ENCODE results near the gene ARL15. TPM values are rescaled to one million over a fixed set of nuclear protein-coding genes. Genes with fewer than 3 reads are reported as not detected.
"Not testable (repeated sequence)": the region's sequence is repeated elsewhere in the genome, so short reads cannot be mapped to it uniquely, and the experiment has no call there.

The ARL15 gene
- 1 to 10 TPM; 4.0 to 7.8 TPM for polyA plus RNA-seq

DNA sequence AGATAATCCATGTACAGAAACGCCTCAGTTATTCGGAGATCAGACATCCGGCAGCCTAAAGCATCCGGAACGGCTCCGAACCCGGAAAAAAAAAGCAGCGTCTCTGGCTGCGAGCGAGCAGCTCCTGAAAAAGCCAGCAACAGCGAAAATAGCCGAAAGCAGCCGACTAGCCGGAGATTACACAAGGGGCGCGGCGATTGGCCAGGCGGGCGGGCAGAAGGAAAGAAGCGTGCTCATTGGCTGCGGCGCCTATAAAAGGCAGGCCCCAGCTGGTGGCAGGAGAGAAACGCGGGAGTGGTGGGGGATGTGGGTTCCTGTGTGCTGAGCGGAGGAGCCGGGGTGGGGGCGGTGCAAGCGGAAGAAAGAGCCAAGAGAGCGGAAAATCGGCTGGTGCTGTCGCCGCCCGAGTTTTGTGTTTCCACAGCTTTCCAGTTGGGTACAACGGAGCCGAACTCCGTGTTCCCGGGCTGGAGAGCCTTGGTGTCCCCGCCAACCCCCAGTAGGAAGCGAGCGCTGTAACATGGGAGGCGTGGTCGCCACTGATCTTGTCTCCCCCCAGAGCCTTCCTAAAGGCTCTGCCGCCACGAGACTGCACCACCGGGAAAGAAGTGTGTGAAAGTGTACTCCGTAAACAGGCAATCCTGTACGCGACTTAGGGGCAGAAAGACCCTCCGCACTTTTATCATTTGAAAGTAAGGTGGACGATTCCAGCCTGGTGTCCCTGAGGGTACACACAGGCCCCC lies at the start of gene ARL15:
Gene ARL15, minus strand, starts transcription at position 141 of the 743 bp plus-strand sequence.
- Histone ChIP-seq H3K4me3 (ENCODE audit: low read depth in 1 of 2, low read length in 2 of 2) (peak within 1 kb of the TSS; percentile 73 to 100), H3K27ac (ENCODE audit: low read depth in 2 of 2, low read length in 1 of 2) (peak within 1 kb of the TSS; percentile 91 to 92), H3K36me3 (ENCODE audit: control insufficient read depth in 2 of 2, insufficient read depth in 2 of 2, low read length in 1 of 2) (no peaks in the 10 kb centered on the region), H3K27me3 (ENCODE audit: control insufficient read depth in 1 of 2, insufficient read depth in 2 of 2, low read length in 2 of 2) (no peaks in the 10 kb centered on the region), H3K9me3 (ENCODE audit: control insufficient read depth in 2 of 2, insufficient read depth in 1 of 2, low read depth in 1 of 2, low read length in 1 of 2) (no peaks in the 10 kb centered on the region), H3K4me1 (ENCODE audit: control insufficient read depth in 2 of 2, insufficient read depth in 2 of 2, low read length in 1 of 2) (no peaks in the 10 kb centered on the region)
- WGBS, 2 donors = 0% methylated on average over 49 to 50 of the region's 50 CpGs

DNA sequence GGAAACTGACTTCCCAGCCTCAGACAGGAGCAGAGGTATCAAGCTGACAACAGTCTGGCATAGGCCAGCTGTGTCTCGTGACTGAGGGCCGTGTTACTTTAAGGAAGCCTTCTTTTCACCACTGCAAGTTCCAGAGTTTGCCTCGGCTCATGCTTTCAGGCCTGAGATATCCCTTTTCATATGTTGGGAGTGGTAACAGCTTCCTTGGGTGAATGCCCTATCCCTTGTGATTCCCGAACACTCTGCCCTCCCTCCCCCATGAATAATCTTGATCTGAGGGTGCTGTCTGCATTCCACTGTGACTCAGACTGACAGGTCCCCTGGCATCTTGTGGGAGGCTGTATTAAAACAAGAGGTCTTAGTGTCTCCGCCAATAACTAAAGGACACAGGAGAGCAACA lies 49.7 kb upstream of the ARL15 start:
- no peak overlapping the region for H3K27ac ChIP-seq (ENCODE audit: low read depth in 2 of 2, low read length in 1 of 2)
- WGBS, 2 donors = 43 to 44% methylated on average over 5 of the region's 5 CpGs
- no peaks in the 10 kb centered on the region for H3K27me3 ChIP-seq (ENCODE audit: control insufficient read depth in 1 of 2, insufficient read depth in 2 of 2, low read length in 2 of 2)
- no peaks in the 10 kb centered on the region for H3K36me3 ChIP-seq (ENCODE audit: control insufficient read depth in 2 of 2, insufficient read depth in 2 of 2, low read length in 1 of 2)
- H3K9me3 ChIP-seq (ENCODE audit: control insufficient read depth in 2 of 2, insufficient read depth in 1 of 2, low read depth in 1 of 2, low read length in 1 of 2) = no peaks in the 10 kb centered on the region
- H3K4me3 ChIP-seq (ENCODE audit: low read depth in 1 of 2, low read length in 2 of 2) = no peak overlapping the region
- H3K4me1 ChIP-seq (ENCODE audit: control insufficient read depth in 2 of 2, insufficient read depth in 2 of 2, low read length in 1 of 2) = no peaks in the 10 kb centered on the region

DNA sequence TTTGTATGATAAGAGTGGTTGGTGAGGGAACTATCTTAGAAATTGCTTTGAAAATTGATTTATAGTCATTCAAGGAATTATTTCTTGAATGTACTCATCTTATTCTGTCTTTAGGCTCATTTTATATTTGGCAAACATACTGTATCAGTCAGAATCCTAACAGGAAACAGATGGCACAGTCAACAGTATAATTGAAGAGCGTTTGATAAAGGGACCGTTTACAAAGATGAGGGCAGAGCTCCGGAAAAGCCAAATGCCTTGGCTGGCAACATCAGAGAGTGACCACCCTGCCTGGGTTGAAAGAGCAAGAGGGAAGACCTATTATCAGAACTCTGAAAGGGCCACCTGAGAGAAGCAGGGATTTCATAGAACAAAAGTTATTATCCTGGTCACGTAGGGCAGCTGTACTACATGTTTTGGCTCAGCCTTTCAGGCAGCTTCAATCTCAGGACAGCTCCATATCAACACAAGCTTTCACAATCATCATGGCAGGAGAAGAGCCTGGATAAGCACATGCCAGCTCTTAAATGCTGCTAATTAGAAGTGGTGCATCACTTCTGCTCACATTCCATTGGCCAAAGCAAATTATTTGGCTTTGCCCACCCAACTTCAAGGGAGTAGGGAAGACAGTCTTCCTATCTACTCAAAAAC lies 47.2 kb upstream of the ARL15 start:
- Histone ChIP-seq H3K4me3 (ENCODE audit: low read depth in 1 of 2, low read length in 2 of 2) (no peak overlapping the region), H3K4me1 (ENCODE audit: control insufficient read depth in 2 of 2, insufficient read depth in 2 of 2, low read length in 1 of 2) (no peaks in the 10 kb centered on the region), H3K27me3 (ENCODE audit: control insufficient read depth in 1 of 2, insufficient read depth in 2 of 2, low read length in 2 of 2) (no peaks in the 10 kb centered on the region), H3K36me3 (ENCODE audit: control insufficient read depth in 2 of 2, insufficient read depth in 2 of 2, low read length in 1 of 2) (no peaks in the 10 kb centered on the region), H3K9me3 (ENCODE audit: control insufficient read depth in 2 of 2, insufficient read depth in 1 of 2, low read depth in 1 of 2, low read length in 1 of 2) (peaks cover 4 to 6% of the 10 kb centered on the region in 2 donors), H3K27ac (ENCODE audit: low read depth in 2 of 2, low read length in 1 of 2) (no peak overlapping the region)
- WGBS, 2 donors = 32 to 38% methylated on average over 4 of the region's 4 CpGs

DNA sequence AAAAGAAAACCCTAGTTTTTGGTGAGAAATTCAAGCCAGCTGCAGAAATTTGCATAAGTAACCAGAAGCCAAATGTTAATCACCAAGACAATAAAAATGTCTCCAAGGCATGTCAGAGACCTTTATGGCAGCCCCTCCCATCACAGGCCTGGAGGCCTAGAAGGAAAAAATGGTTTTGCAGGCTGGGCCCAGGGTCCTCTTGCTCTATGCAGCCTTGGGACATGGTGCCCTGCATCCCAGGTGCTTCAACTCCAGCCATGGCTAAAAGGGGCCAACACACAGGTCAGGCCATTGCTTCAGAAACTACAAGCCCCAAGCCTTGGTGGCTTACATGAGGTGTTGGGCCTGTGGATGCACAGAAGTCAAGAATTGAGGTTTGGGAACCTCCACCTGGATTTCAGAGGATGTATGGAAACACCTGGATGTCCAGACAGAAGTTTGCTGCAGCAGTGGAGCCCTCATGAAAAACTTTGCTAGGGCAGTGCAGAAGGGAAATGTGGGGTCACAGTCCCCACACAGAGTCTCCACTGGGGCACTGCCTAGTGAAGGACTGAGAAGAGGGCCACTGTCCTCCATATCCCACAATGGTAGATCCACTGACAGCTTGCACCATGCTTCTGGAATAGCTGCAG lies 43.7 kb upstream of the ARL15 start:
- H3K9me3 ChIP-seq (ENCODE audit: control insufficient read depth in 2 of 2, insufficient read depth in 1 of 2, low read depth in 1 of 2, low read length in 1 of 2); H3K36me3 ChIP-seq (ENCODE audit: control insufficient read depth in 2 of 2, insufficient read depth in 2 of 2, low read length in 1 of 2); H3K4me1 ChIP-seq (ENCODE audit: control insufficient read depth in 2 of 2, insufficient read depth in 2 of 2, low read length in 1 of 2); H3K27me3 ChIP-seq (ENCODE audit: control insufficient read depth in 1 of 2, insufficient read depth in 2 of 2, low read length in 2 of 2); H3K4me3 ChIP-seq (ENCODE audit: low read depth in 1 of 2, low read length in 2 of 2); H3K27ac ChIP-seq (ENCODE audit: low read depth in 2 of 2, low read length in 1 of 2): not testable (repeated sequence)

DNA sequence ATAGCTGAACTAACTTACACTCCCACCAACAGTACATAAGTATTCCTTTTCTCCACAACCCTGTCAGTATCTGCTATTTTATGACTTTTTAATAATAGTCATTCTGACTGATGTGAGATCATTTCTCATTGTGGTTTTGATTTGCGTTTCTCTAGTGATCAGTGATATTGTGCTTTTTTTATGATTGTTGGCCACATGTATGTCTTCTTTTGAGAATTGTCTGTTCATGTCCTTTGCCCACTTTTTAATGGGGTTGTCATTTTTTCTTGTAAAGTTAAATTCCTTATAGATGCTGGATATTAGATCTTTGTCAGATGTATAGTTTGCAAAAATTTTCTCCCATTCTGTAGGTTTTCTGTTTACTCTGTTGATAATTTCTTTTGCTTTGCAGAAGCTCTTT lies 42.2 kb upstream of the ARL15 start:
- H3K9me3 ChIP-seq (ENCODE audit: control insufficient read depth in 2 of 2, insufficient read depth in 1 of 2, low read depth in 1 of 2, low read length in 1 of 2); H3K27me3 ChIP-seq (ENCODE audit: control insufficient read depth in 1 of 2, insufficient read depth in 2 of 2, low read length in 2 of 2); H3K27ac ChIP-seq (ENCODE audit: low read depth in 2 of 2, low read length in 1 of 2); H3K36me3 ChIP-seq (ENCODE audit: control insufficient read depth in 2 of 2, insufficient read depth in 2 of 2, low read length in 1 of 2); H3K4me1 ChIP-seq (ENCODE audit: control insufficient read depth in 2 of 2, insufficient read depth in 2 of 2, low read length in 1 of 2); H3K4me3 ChIP-seq (ENCODE audit: low read depth in 1 of 2, low read length in 2 of 2): not testable (repeated sequence)
- 3 to 46% methylated on average over 1 of the region's 1 CpG for WGBS, 2 donors

DNA sequence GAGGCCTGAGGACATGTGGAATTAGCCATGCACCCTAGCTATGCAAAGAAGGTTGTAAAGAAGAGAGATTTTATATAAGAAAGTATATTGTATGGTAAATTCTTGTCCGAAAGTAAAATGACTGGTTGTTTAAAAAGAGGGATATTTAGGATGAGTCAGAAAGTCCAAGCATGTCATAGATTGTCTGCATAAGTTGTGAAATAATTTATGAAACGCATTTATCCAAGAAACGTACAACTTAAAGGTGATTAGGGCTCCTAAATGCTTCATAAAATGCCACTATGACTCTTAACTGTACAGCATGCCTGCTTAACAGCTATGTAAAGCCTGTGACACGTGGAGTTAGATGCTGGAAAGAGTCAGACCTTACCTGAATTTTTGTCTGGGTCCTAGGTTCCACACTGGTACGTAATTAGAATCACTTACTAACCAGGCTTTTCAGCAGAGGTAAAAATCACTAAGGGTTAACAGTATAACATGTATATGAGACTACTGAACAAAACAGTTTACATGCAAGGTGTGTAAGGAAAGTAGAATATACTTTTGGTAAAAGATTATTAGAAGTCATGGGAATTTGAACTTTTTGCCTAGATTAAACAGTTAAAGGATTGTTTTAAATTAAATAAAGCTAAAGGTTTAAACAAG lies 37.0 kb upstream of the ARL15 start:
- Histone ChIP-seq H3K27ac (ENCODE audit: low read depth in 2 of 2, low read length in 1 of 2) (no peak overlapping the region), H3K4me1 (ENCODE audit: control insufficient read depth in 2 of 2, insufficient read depth in 2 of 2, low read length in 1 of 2) (no peaks in the 10 kb centered on the region), H3K27me3 (ENCODE audit: control insufficient read depth in 1 of 2, insufficient read depth in 2 of 2, low read length in 2 of 2) (no peaks in the 10 kb centered on the region), H3K9me3 (ENCODE audit: control insufficient read depth in 2 of 2, insufficient read depth in 1 of 2, low read depth in 1 of 2, low read length in 1 of 2) (no peaks in the 10 kb centered on the region), H3K4me3 (ENCODE audit: low read depth in 1 of 2, low read length in 2 of 2) (no peak overlapping the region), H3K36me3 (ENCODE audit: control insufficient read depth in 2 of 2, insufficient read depth in 2 of 2, low read length in 1 of 2) (no peaks in the 10 kb centered on the region)
- 76 to 78% methylated on average over 5 of the region's 5 CpGs for WGBS, 2 donors

DNA sequence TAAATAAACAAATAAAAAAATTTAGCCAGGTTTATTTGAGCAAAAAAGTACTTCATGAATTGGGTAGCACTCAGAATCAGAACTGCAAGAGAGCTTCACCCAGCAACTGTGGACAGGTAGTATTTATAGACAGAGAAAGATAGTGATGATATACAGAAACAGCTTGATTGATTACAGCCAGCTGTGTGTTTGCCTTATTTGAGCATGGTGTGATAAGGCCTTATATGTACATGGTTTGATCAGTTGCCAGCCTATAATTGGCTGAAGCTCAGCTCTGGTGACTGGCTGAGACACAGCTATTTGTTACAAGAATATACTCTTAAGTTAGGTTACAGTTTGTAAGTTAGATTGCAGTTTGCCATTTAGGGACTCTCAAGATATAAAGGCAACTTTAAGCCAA lies 34.3 kb upstream of the ARL15 start:
- no peaks in the 10 kb centered on the region for H3K27me3 ChIP-seq (ENCODE audit: control insufficient read depth in 1 of 2, insufficient read depth in 2 of 2, low read length in 2 of 2)
- no peaks in the 10 kb centered on the region for H3K4me1 ChIP-seq (ENCODE audit: control insufficient read depth in 2 of 2, insufficient read depth in 2 of 2, low read length in 1 of 2)
- no peak overlapping the region for H3K4me3 ChIP-seq (ENCODE audit: low read depth in 1 of 2, low read length in 2 of 2)
- H3K27ac ChIP-seq (ENCODE audit: low read depth in 2 of 2, low read length in 1 of 2) = no peak overlapping the region
- no peaks in the 10 kb centered on the region for H3K36me3 ChIP-seq (ENCODE audit: control insufficient read depth in 2 of 2, insufficient read depth in 2 of 2, low read length in 1 of 2)
- no peaks in the 10 kb centered on the region for H3K9me3 ChIP-seq (ENCODE audit: control insufficient read depth in 2 of 2, insufficient read depth in 1 of 2, low read depth in 1 of 2, low read length in 1 of 2)

DNA sequence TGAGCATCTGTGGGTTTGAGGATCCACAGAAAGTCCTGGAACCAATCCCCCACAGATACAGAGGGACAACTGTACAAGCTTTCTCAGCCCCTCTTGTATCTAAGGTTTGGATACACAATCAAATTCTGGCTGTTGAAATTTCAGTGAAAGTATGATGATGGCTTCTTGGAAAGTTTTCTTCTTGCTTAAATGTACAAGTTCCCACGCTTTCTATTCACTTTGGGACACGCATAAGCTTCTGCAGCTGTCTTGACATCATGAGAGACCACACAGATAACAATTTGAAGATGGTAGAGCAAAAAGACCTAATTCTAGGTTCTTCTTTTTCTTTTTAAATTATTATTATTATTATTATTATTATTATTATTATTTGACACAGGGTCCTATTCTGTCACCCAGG lies 31.6 kb upstream of the ARL15 start:
- H3K4me3 ChIP-seq (ENCODE audit: low read depth in 1 of 2, low read length in 2 of 2) = no peak overlapping the region
- no peaks in the 10 kb centered on the region for H3K4me1 ChIP-seq (ENCODE audit: control insufficient read depth in 2 of 2, insufficient read depth in 2 of 2, low read length in 1 of 2)
- H3K36me3 ChIP-seq (ENCODE audit: control insufficient read depth in 2 of 2, insufficient read depth in 2 of 2, low read length in 1 of 2) = no peaks in the 10 kb centered on the region
- no peak overlapping the region for H3K27ac ChIP-seq (ENCODE audit: low read depth in 2 of 2, low read length in 1 of 2)
- 85 to 90% methylated on average over 2 of the region's 2 CpGs for WGBS, 2 donors
- H3K9me3 ChIP-seq (ENCODE audit: control insufficient read depth in 2 of 2, insufficient read depth in 1 of 2, low read depth in 1 of 2, low read length in 1 of 2) = no peaks in the 10 kb centered on the region
- H3K27me3 ChIP-seq (ENCODE audit: control insufficient read depth in 1 of 2, insufficient read depth in 2 of 2, low read length in 2 of 2) = no peaks in the 10 kb centered on the region

DNA sequence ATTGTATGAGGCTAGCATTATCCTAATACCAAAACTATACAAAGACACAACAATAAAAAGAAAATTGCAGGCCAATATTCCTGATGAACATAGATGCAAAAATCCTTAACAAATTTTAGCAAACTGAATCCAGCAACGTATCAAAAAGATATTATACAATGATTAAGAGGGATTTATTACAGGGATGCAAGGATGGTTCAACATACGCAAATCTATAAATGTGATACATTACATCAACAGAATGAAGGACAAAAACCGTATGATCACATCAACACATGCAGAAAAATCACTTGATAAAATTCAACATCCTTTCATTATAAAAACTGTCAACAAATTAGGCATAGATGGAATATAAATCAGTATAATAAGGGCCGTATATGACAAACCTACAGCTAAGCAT lies 27.1 kb upstream of the ARL15 start:
- 62 to 76% methylated on average over 4 of the region's 4 CpGs for WGBS, 2 donors
- H3K4me1 ChIP-seq (ENCODE audit: control insufficient read depth in 2 of 2, insufficient read depth in 2 of 2, low read length in 1 of 2) = no peaks in the 10 kb centered on the region

More for the DNA sequence above, 27.1 kb upstream of the ARL15 start:
- Histone ChIP-seq H3K36me3 (ENCODE audit: control insufficient read depth in 2 of 2, insufficient read depth in 2 of 2, low read length in 1 of 2) (no peaks in the 10 kb centered on the region), H3K4me3 (ENCODE audit: low read depth in 1 of 2, low read length in 2 of 2) (no peak overlapping the region), H3K9me3 (ENCODE audit: control insufficient read depth in 2 of 2, insufficient read depth in 1 of 2, low read depth in 1 of 2, low read length in 1 of 2) (no peaks in the 10 kb centered on the region), H3K27me3 (ENCODE audit: control insufficient read depth in 1 of 2, insufficient read depth in 2 of 2, low read length in 2 of 2) (no peaks in the 10 kb centered on the region), H3K27ac (ENCODE audit: low read depth in 2 of 2, low read length in 1 of 2) (no peak overlapping the region)

Data from esophagus (tissue), 2 donors.